SK-N-MC (cell line): Measurements from ENCODE around the gene CAMK2B.

Experiments used
- DNase-seq: peaks from one replicate; pipeline ENCODE4 v3.0.0-alpha.2; 2011; ENCODE audit warnings: low read depth, low spot score
- H3K27ac ChIP-seq: fragments of 200-600 bp; sonication (generic); 2 replicates; pipeline ENCODE4 v1.5.1; 2016; ENCODE audit warnings: mixed run types
- H3K36me3 ChIP-seq: fragments of 200-600 bp; sonication (generic); 2 replicates; pipeline ENCODE4 v1.6.1; 2017; ENCODE audit warnings: antibody characterized with exemption, low read length, mixed read lengths; ENCODE audit not compliant: insufficient read depth
- H3K4me3 ChIP-seq: fragments of 200-600 bp; sonication (generic); 2 replicates; pipeline ENCODE4 v1.5.1; 2016
- H3K9ac ChIP-seq: fragments of 200-600 bp; sonication (generic); 2 replicates; pipeline ENCODE4 v1.8.0; 2017; ENCODE audit warnings: mixed run types, mixed read lengths; ENCODE audit not compliant: insufficient read length
- H3K9me3 ChIP-seq: fragments of 200-600 bp; sonication (generic); 2 replicates; pipeline ENCODE4 v1.6.1; 2017; ENCODE audit warnings: low read depth, mild to moderate bottlenecking, antibody characterized with exemption, low read length, moderate library complexity, mixed read lengths
- EZH2 ChIP-seq: fragments of 200-600 bp; sonication (generic); IDR thresholded peaks from one replicate; pipeline ENCODE4 v1.6.1; 2017; ENCODE audit warnings: antibody characterized with exemption
- FOXP2 ChIP-seq: optimal IDR thresholded peaks from 2 replicates; pipeline ENCODE3; 2011; ENCODE audit warnings: mild to moderate bottlenecking, moderate library complexity; ENCODE audit not compliant: insufficient read depth; ENCODE audit errors: extremely low read length, control extremely low read depth
- POLR2AphosphoS5 ChIP-seq: IDR thresholded peaks from 2 replicates; pipeline ENCODE4 v1.6.1; 2012; ENCODE audit warnings: mild to moderate bottlenecking, low read depth, low read length, borderline replicate concordance

The CAMK2B gene

GRCh38 chr7:44213877-44214388 is 111.5 kb downstream of the CAMK2B start:
- TF ChIP-seq POLR2AphosphoS5 = no peak
- TF ChIP-seq EZH2 = no peak
- no peak for TF ChIP-seq FOXP2
- peak overlapping the region; percentile 19; the same call in 1 of the 2 replicates for H3K27ac ChIP-seq
- H3K9ac ChIP-seq = no peak overlapping the region
- H3K4me3 ChIP-seq = no peak overlapping the region
- no peaks in the 10 kb centered on the region for H3K9me3 ChIP-seq
- no peak for DNase-seq
- H3K36me3 ChIP-seq = peaks cover 25% of the 10 kb centered on the region; the same call in 1 of the 2 replicates

- Histone ChIP-seq H3K4me3 (no peak overlapping the region), H3K9ac (no peak overlapping the region), H3K9me3 (no peaks in the 10 kb centered on the region), H3K36me3 (peaks cover 31% of the 10 kb centered on the region), H3K27ac (no peak overlapping the region)
- TF ChIP-seq FOXP2 (no peak), POLR2AphosphoS5 (no peak), EZH2 (no peak)
- DNase-seq = no peak
These were observed 112.1 kb downstream of the CAMK2B start for GRCh38 chr7:44213206-44213876.

- no peaks in the 10 kb centered on the region for H3K9me3 ChIP-seq
- TF ChIP-seq POLR2AphosphoS5 = no peak
- no peak for TF ChIP-seq EZH2
- no peak for TF ChIP-seq FOXP2
- no peak overlapping the region for H3K9ac ChIP-seq
- DNase-seq = no peak
- no peak overlapping the region for H3K27ac ChIP-seq
- H3K4me3 ChIP-seq = no peak overlapping the region
- peaks cover 37% of the 10 kb centered on the region for H3K36me3 ChIP-seq
These were observed 112.7 kb downstream of the CAMK2B start for GRCh38 chr7:44212581-44213184.

GRCh38 chr7:44212018-44212417 is 113.4 kb downstream of the CAMK2B start:
- no peak for DNase-seq
- H3K36me3 ChIP-seq = peaks cover 43% of the 10 kb centered on the region
- H3K4me3 ChIP-seq = no peak overlapping the region
- H3K27ac ChIP-seq = no peak overlapping the region
- TF ChIP-seq POLR2AphosphoS5 (no peak), EZH2 (no peak), FOXP2 (no peak)
- H3K9ac ChIP-seq = no peak overlapping the region
- no peaks in the 10 kb centered on the region for H3K9me3 ChIP-seq

- TF ChIP-seq EZH2 (no peak), POLR2AphosphoS5 (no peak), FOXP2 (no peak)
- H3K4me3 ChIP-seq = no peak overlapping the region
- no peaks in the 10 kb centered on the region for H3K9me3 ChIP-seq
- H3K36me3 ChIP-seq = peaks cover 51% of the 10 kb centered on the region
- no peak overlapping the region for H3K27ac ChIP-seq
- DNase-seq = no peak
- no peak overlapping the region for H3K9ac ChIP-seq
These were observed 114.2 kb downstream of the CAMK2B start for GRCh38 chr7:44211126-44211675.

- H3K36me3 ChIP-seq = peaks cover 62% of the 10 kb centered on the region
- H3K9ac ChIP-seq = no peak overlapping the region
- no peaks in the 10 kb centered on the region for H3K9me3 ChIP-seq
- H3K27ac ChIP-seq = no peak overlapping the region
- TF ChIP-seq POLR2AphosphoS5 = no peak
- no peak for TF ChIP-seq EZH2
- TF ChIP-seq FOXP2 = no peak
- DNase-seq = no peak
- no peak overlapping the region for H3K4me3 ChIP-seq
These were observed 115.3 kb downstream of the CAMK2B start for GRCh38 chr7:44210107-44210506.

- Histone ChIP-seq H3K9me3 (no peaks in the 10 kb centered on the region), H3K9ac (no peak overlapping the region), H3K4me3 (no peak overlapping the region), H3K36me3 (peaks cover 70% of the 10 kb centered on the region), H3K27ac (no peak overlapping the region)
- no peak for DNase-seq
- no peak for TF ChIP-seq EZH2
- TF ChIP-seq POLR2AphosphoS5 = no peak
- TF ChIP-seq FOXP2 = no peak
These were observed 117.3 kb downstream of the CAMK2B start for GRCh38 chr7:44208085-44208484.

GRCh38 chr7:44206008-44206407 is 119.4 kb downstream of the CAMK2B start:
- H3K4me3 ChIP-seq = no peak overlapping the region
- DNase-seq = no peak
- no peak overlapping the region for H3K9ac ChIP-seq
- peaks cover 66% of the 10 kb centered on the region for H3K36me3 ChIP-seq
- TF ChIP-seq EZH2 = no peak
- no peak for TF ChIP-seq FOXP2
- no peak for TF ChIP-seq POLR2AphosphoS5
- no peaks in the 10 kb centered on the region for H3K9me3 ChIP-seq
- H3K27ac ChIP-seq = no peak overlapping the region

GRCh38 chr7:44201813-44202212 is 123.6 kb downstream of the CAMK2B start:
- no peak for DNase-seq
- Histone ChIP-seq H3K36me3 (peaks cover 30% of the 10 kb centered on the region), H3K4me3 (peak overlapping the region; percentile 96), H3K9ac (peak overlapping the region; percentile 91), H3K9me3 (no peaks in the 10 kb centered on the region), H3K27ac (no peak overlapping the region)
- TF ChIP-seq FOXP2 = no peak
- TF ChIP-seq POLR2AphosphoS5 = no peak
- no peak for TF ChIP-seq EZH2
